MM.1S (cell line): ENCODE results near the gene METTL2B.
"Not testable (repeated sequence)": the region's sequence is repeated elsewhere in the genome, so short reads cannot be mapped to it uniquely, and the experiment has no call there.

ENCODE experiments used
- CTCF ChIP-seq: fragments of 300-600 bp; sonication (generic); IDR thresholded peaks from 2 replicates; pipeline ENCODE4 v1.5.1; 2016; ENCODE audit warnings: antibody characterized with exemption, low read length, mixed read lengths
- EZH2 ChIP-seq: fragments of 300-600 bp; sonication (generic); optimal IDR thresholded peaks from 2 replicates; pipeline ENCODE3; 2017; ENCODE audit warnings: low read depth, mild to moderate bottlenecking, antibody characterized with exemption, low read length, mixed read lengths

- not testable (repeated sequence) for TF ChIP-seq EZH2, CTCF
Measured at GRCh38 chr7:128515232-128515631, 38.7 kb downstream of the METTL2B start.
